Regular cardiac myocyte (primary cell): Measurements from ENCODE around the gene DLGAP1. TPM values are rescaled to one million over a fixed set of nuclear protein-coding genes. Genes with fewer than 3 reads are reported as not detected.

Source experiments
- total RNA-seq: library from RNA; depleted of rRNA; stranded (reverse); fragments of >200 nt; gene quantifications from 2 replicates; pipeline ENCODE4 v1.2.3, GENCODE V29; 2014

Gene DLGAP1
- total RNA-seq: 1.7 and 5.4 TPM in 2 replicates

DNA sequence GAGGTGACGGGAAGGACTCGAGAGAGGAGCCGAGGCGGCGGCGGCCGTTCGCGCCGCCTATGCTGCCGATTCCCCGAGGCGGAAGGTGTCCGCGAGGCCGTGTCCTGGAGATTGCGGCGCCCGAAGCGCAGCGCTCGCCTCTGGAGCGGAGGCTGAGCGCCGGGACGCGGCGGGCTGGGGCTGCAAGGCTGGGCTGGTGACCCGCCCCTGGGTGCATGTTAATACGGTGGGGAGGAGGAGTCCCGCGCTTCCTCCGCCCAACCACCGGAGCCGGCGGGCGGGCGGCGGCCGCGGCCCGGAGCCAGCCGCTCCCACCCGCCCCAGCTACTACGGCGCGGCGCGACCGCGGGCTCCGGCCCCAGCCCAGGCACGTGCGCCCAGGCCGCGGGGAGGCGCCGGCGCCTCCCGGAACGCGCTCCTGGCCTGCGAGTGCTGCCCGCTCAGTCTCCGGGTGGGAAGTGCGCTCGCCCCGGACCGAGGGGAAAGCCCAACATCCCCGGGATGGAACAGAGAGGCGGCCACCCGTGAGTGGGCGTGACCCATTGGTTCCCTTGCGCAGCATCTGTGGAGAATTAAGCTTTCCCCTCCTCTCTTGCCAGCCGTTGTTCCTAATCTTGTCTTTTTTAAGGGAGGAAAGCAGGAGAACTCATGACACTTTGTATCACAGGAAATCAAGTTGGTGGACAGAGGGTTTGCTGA, at the start of gene DLGAP1:
Gene DLGAP1, minus strand, starts transcription at position 195 of the 699 bp plus-strand sequence.

DNA sequence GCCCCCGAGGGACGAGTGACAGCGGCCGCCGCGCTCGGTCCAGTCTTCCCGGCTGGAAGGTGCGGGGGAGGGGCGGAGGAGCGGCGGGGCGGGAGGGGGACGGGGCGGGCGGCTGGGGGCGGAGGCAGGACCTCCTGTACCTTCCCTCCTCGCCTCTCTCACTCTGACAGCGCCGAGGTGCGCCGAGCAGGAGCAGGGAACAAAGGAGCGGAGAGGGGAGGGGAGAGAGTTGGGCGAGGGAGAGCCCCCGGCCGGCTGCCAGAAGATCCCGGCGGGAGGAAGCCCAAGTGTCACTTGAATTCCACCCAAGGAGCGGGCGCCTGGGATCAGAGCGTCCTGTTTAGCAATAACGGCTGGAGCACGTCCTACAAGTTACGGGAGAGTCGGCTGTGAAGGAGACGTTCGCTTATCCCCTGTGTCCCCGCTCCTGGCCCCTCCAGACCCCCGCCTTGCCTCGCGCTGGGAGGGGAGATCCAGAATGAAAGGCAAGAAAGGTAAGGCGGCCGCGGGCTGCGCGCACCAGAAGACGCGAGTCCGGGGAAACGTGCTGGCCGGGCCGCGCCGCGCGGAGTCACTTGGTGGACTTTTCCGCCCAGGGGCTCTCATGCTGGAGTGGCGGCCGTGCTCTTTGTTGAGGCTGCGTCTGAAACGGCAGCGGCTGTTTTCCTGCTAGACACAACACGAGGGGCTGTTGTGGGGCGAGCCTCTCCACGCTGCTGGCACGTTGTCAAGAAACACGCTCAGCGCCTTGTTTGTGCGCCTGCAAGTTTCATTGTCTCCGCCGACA, 1004.9 kb downstream of the DLGAP1 start, which contains the start of gene TGIF1:
Gene TGIF1, plus strand, starts transcription at position 161 of the 787 bp plus-strand sequence. Its CDS starts 318 bp downstream, at position 479.

